ENCODE measurements around the gene DRAM2. TPM values are rescaled to one million over a fixed set of nuclear protein-coding genes. Genes with fewer than 3 reads are reported as not detected.
"Not testable (repeated sequence)": the region's sequence is repeated elsewhere in the genome, so short reads cannot be mapped to it uniquely, and the experiment has no call there.

Gene DRAM2
- total and polyA plus RNA-seq, 8 donors, result 2.6 to 420 (median 37.4) TPM

DNA sequence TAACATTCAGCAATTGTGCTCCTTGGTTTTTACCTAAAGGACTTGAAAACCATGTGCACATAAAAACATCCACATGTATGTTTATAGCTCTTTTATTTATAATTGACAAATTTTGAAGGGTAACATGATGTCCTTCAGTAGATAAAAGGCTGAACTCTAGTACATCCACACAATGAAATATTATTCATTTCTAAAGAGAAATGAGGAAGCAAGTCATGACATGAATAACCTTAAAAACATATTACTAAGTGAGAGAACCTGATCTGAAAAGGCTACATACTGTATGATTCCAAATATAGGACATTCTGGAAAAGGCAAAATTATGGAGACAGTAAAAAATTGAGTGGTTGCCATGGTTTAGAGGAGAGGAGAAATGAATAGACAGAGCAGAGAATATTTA is 50.3 kb downstream of the DRAM2 start:
- Histone ChIP-seq H3K9me3 (peaks cover 0 to 7% (median 0%) of the 10 kb centered on the region in 4 donors), H3K27me3 (peaks cover 0 to 4% (median 0%) of the 10 kb centered on the region in 3 donors), H3K4me3 (no peak overlapping the region), H3K4me1 (no peaks in the 10 kb centered on the region), H3K36me3 (no peaks in the 10 kb centered on the region), H3K27ac (no peak overlapping the region)
- no peak for DNase-seq
- intact Hi-C loops (cut with DNase I; ENCODE audit: low total_unique reads), result no loop called here
- TF ChIP-seq, protein P1, sequence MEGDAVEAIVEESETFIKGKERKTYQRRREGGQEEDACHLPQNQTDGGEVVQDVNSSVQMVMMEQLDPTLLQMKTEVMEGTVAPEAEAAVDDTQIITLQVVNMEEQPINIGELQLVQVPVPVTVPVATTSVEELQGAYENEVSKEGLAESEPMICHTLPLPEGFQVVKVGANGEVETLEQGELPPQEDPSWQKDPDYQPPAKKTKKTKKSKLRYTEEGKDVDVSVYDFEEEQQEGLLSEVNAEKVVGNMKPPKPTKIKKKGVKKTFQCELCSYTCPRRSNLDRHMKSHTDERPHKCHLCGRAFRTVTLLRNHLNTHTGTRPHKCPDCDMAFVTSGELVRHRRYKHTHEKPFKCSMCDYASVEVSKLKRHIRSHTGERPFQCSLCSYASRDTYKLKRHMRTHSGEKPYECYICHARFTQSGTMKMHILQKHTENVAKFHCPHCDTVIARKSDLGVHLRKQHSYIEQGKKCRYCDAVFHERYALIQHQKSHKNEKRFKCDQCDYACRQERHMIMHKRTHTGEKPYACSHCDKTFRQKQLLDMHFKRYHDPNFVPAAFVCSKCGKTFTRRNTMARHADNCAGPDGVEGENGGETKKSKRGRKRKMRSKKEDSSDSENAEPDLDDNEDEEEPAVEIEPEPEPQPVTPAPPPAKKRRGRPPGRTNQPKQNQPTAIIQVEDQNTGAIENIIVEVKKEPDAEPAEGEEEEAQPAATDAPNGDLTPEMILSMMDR (IDR thresholded peaks at IDR 0.05), result no peak

DNA sequence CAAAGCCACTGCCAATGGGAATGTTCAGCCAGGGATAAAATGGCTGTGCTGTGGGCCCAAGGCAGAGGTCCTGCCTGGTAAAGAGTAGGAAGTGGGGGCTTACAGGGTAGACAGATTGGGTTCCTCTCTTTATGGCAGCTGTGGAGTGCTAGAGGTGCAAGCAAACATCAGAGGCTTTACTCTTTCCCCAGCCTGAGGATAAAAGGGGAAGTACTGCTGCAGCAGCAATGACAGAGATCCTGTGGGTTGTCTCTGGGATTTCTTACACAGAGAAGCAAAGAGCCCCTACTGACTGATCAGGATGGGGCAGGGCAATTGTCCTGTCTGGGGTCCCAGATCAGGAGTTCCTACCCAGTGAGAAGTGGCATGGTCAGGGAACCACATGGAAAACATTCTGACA is 54.2 kb downstream of the DRAM2 start:
- DNase-seq, result no peak
- H3K4me1 ChIP-seq, result no peaks in the 10 kb centered on the region
- peaks cover 0 to 4% (median 0%) of the 10 kb centered on the region in 3 donors for H3K27me3 ChIP-seq
- TF ChIP-seq POLR2A (IDR thresholded peaks at IDR 0.05) (no peak), POLR2AphosphoS5 (IDR thresholded peaks at IDR 0.05) (no peak), EP300 (IDR thresholded peaks at IDR 0.05) (no peak)
- TF ChIP-seq, protein P1 (IDR thresholded peaks at IDR 0.05), result no peak
- intact Hi-C loops (cut with DNase I; ENCODE audit: low total_unique reads), result no loop called here
- H3K36me3 ChIP-seq, result no peaks in the 10 kb centered on the region
- no peak overlapping the region for H3K4me3 ChIP-seq
- H3K27ac ChIP-seq, result no peak overlapping the region
- H3K9me3 ChIP-seq, result peaks cover 0 to 7% (median 0%) of the 10 kb centered on the region in 4 donors

DNA sequence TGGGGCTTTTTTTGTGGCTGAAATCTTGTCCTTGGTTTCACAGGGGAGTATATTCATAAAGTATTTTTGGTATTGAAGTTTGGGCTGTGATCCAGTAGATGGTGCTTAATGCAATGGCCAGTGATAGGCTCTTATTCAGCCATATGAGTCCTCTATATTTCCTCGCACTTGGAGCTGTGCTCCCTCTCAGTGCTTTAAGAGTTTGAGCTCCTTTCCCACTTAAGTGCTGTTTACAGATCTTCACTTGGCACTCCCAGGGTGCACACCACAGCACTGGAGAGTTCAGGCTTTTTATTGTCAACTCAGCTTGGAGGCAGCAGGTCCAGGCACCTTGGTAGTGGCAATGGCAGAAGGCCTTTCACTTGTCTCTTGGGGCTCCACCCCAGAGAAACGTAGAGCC is 54.9 kb downstream of the DRAM2 start:
- no peak for DNase-seq
- H3K9me3 ChIP-seq, result peaks cover 0 to 4% (median 0%) of the 10 kb centered on the region in 4 donors
- TF ChIP-seq POLR2A (IDR thresholded peaks at IDR 0.05), result no peak
- TF ChIP-seq EP300 (IDR thresholded peaks at IDR 0.05), result no peak
- no peak for TF ChIP-seq POLR2AphosphoS5 (IDR thresholded peaks at IDR 0.05)
- TF ChIP-seq, protein P1 (IDR thresholded peaks at IDR 0.05), result no peak
- H3K4me1 ChIP-seq, result no peaks in the 10 kb centered on the region
- intact Hi-C loops (cut with DNase I; ENCODE audit: low total_unique reads), result no loop called here
- no peaks in the 10 kb centered on the region for H3K36me3 ChIP-seq
- no peak overlapping the region for H3K4me3 ChIP-seq
- 55 to 74% (median 67%) methylated on average over 2 of the region's 2 CpGs for WGBS, 5 donors
- peaks cover 0 to 4% (median 0%) of the 10 kb centered on the region in 3 donors for H3K27me3 ChIP-seq
- no peak overlapping the region for H3K27ac ChIP-seq

DNA sequence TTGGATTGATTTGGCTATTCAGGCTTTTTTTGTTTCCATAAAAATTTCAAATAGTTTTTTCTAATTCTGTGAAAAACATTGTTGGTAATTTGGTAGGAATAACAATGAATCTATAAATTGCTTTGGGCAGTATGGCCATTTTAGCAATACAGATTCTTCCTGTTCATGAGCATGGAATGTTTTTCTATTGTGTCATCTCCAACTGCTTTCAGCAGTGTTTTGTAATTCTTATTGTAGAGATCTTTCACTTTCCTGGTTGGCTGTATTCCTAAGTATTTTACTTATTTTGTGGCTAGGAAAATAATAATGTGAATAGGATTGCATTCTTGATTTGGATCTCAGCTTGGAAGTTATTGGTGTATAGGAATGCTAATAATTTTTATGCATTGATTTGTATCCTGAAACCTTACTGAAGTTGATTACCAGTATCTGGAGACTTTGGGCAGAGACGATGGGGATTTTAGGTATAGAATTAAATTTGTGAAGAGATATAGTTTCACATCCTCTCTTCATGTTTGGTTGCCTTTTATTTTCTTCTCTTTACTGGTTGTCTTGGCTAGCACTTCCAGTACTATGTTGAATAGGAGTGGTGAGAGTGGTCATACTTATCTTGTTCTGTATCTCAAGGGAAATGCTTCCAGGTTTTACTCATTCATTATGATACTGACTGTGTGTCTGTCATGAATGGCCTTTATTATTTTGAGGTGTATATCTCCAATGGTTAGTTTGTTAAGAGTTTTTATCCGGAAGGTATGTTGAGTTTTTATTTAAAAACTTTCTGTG is 57.3 kb downstream of the DRAM2 start:
- TF ChIP-seq POLR2AphosphoS5 (IDR thresholded peaks at IDR 0.05) (no peak), POLR2A (IDR thresholded peaks at IDR 0.05) (no peak), EP300 (IDR thresholded peaks at IDR 0.05) (no peak)
- TF ChIP-seq, protein P1 (IDR thresholded peaks at IDR 0.05), result no peak
- Histone ChIP-seq H3K4me3 (no peak overlapping the region), H3K27ac (no peak overlapping the region), H3K9me3 (peaks cover 0 to 9% (median 7%) of the 10 kb centered on the region in 4 donors), H3K4me1 (no peaks in the 10 kb centered on the region), H3K27me3 (peaks cover 0 to 4% (median 0%) of the 10 kb centered on the region in 3 donors), H3K36me3 (no peaks in the 10 kb centered on the region)
- intact Hi-C loops (cut with DNase I; ENCODE audit: low total_unique reads), result no loop called here
- WGBS, 5 donors, result 79 to 92% (median 81%) methylated on average over 2 of the region's 2 CpGs
- DNase-seq, result no peak

DNA sequence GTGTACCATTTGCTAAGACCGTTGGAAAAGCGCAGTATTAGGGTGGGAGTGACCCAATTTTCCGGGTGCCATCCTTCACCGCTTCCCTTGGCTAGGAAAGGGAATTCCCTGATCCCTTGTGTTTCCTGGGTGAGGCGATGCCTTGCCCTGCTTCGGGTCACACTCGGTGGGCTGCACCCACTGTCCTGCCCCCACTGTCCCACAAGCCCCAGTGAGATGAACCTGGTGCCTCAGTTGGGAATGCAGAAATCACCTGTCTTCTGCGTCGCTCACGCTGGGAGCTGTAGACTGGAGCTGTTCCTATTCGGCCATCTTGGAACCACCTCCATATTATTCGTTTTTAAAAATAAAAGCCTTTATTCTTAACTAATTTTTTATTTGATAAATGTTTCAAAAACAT is 60.6 kb downstream of the DRAM2 start:
- H3K4me1 ChIP-seq; H3K27me3 ChIP-seq; H3K4me3 ChIP-seq; intact Hi-C loops (cut with DNase I; ENCODE audit: low total_unique reads); H3K36me3 ChIP-seq; H3K27ac ChIP-seq; DNase-seq: not testable (repeated sequence)
- peaks cover 0 to 11% (median 8%) of the 10 kb centered on the region in 4 donors for H3K9me3 ChIP-seq
- 94 to 97% (median 96%) methylated on average over 10 to 12 of the region's 12 CpGs for WGBS, 5 donors

DNA sequence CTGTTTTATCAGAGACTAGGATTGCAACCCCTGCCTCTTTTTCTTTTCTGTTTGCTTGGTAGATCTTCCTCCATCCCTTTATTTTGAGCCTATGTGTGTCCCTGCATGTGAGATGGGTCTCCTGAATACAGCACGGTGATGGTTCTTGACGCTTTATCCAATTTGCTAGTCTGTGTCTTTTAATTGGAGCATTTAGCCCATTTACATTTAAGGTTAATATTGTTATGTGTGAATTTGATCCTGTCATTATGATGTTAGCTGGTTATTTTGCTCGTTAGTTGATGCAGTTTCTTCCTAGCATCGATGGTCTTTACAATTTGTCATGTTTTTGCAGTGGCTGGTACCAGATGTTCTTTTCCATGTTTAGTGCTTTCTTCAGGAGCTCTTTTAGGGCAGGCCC is 62.6 kb downstream of the DRAM2 start:
- H3K4me3 ChIP-seq; intact Hi-C loops (cut with DNase I; ENCODE audit: low total_unique reads); DNase-seq; H3K36me3 ChIP-seq; H3K27me3 ChIP-seq; H3K27ac ChIP-seq; H3K4me1 ChIP-seq: not testable (repeated sequence)
- peaks cover 0 to 11% (median 8%) of the 10 kb centered on the region in 4 donors for H3K9me3 ChIP-seq
- 84 to 99% (median 88%) methylated on average over 3 to 4 of the region's 4 CpGs for WGBS, 5 donors
